GM23338 (cell line): ENCODE results near the gene TIGAR.

Experiments
- CREB1 ChIP-seq: fragments of 250-450 bp; sonication (Bioruptor Pico); IDR thresholded peaks from 2 replicates; pipeline ENCODE4 v1.5.0; 2020; ENCODE audit warnings: low read depth, mild to moderate bottlenecking, moderate library complexity
- CTCF ChIP-seq, 2 experiments: fragments of 200-600 bp in 1 of 2; sonication (generic) in 1 of 2; conservative IDR thresholded peaks; 2 replicates each; pipeline versions ENCODE4 v1.5.1 to v1.6.1; 2016 to 2017; ENCODE audit warnings: antibody characterized with exemption in 2 of 2, low read depth in 2 of 2, mild to moderate bottlenecking in 2 of 2, moderate library complexity in 1 of 2
- TF ChIP-seq, protein P1 (sequence below): IDR thresholded peaks from one replicate; pipeline ENCODE4 v1.6.1; 2018; ENCODE audit warnings: antibody characterized with exemption; ENCODE audit not compliant: unreplicated experiment

DNA sequence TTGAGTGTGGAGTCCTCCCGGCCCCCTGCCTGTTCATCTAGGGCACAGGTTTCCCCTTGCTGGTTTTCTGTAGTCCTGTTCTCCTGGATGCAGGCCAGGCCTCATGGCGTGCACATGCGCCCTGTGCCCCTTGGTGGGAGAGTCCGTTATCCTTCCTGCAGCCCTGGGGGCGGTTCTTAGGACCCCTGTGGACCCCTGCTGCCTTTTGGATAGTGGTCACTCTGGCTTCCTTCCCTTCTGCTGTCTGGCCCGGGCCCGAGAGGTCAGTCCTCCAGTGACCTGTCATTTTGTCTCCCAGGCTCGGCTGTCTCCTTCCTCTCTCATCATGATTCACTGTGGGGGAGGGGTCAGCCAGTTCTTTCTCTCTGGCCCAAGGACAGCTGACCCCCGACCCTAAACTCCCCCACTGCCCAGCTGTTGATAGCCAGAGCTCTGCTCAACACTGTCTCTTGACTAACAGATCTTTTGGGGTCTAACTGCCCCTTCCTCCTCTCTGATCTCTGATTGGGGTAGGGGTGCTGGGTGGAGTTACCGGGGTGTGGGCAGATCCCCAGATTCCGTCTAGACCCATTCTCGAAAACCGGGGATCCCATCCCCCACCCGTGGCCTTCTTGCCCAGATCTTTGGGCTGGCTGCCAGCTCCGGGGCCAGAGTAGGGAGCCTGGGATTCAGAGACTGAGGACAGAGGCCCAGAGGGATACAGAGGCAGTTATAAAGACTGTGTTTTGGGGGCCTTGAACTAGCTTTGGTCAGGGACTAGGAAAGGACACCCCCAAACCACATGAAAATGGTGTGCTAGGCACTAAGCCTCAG, 40.5 kb upstream of the TIGAR start:
- TF ChIP-seq CREB1 (no peak), CTCF (conservative IDR thresholded peaks at IDR 0.05; ENCODE audit: low read depth in 2 of 2) (no peak)
- TF ChIP-seq, protein P1, sequence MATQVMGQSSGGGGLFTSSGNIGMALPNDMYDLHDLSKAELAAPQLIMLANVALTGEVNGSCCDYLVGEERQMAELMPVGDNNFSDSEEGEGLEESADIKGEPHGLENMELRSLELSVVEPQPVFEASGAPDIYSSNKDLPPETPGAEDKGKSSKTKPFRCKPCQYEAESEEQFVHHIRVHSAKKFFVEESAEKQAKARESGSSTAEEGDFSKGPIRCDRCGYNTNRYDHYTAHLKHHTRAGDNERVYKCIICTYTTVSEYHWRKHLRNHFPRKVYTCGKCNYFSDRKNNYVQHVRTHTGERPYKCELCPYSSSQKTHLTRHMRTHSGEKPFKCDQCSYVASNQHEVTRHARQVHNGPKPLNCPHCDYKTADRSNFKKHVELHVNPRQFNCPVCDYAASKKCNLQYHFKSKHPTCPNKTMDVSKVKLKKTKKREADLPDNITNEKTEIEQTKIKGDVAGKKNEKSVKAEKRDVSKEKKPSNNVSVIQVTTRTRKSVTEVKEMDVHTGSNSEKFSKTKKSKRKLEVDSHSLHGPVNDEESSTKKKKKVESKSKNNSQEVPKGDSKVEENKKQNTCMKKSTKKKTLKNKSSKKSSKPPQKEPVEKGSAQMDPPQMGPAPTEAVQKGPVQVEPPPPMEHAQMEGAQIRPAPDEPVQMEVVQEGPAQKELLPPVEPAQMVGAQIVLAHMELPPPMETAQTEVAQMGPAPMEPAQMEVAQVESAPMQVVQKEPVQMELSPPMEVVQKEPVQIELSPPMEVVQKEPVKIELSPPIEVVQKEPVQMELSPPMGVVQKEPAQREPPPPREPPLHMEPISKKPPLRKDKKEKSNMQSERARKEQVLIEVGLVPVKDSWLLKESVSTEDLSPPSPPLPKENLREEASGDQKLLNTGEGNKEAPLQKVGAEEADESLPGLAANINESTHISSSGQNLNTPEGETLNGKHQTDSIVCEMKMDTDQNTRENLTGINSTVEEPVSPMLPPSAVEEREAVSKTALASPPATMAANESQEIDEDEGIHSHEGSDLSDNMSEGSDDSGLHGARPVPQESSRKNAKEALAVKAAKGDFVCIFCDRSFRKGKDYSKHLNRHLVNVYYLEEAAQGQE: no peak
